HG03469 (cell line): ENCODE measurements around the gene PDCD10.

Experiments
- ATAC-seq: cut with Tn5 transposase; IDR thresholded peaks from one replicate; pipeline ENCODE4 v1.9.1; 2021; ENCODE audit warnings: mild to moderate bottlenecking, moderate library complexity, moderate number of reproducible peaks; ENCODE audit not compliant: unreplicated experiment

The PDCD10 gene

GRCh38 chr3:167734498-167735232 is at the start of gene PDCD10:
Gene PDCD10, minus strand, starts transcription at chr3:167734892. Its CDS starts 14,735 bp downstream, at chr3:167720157.
- peak; percentile 88 for ATAC-seq

- ATAC-seq: no peak
These were observed 49.1 kb upstream of the PDCD10 start for GRCh38 chr3:167783781-167784180.

DNA sequence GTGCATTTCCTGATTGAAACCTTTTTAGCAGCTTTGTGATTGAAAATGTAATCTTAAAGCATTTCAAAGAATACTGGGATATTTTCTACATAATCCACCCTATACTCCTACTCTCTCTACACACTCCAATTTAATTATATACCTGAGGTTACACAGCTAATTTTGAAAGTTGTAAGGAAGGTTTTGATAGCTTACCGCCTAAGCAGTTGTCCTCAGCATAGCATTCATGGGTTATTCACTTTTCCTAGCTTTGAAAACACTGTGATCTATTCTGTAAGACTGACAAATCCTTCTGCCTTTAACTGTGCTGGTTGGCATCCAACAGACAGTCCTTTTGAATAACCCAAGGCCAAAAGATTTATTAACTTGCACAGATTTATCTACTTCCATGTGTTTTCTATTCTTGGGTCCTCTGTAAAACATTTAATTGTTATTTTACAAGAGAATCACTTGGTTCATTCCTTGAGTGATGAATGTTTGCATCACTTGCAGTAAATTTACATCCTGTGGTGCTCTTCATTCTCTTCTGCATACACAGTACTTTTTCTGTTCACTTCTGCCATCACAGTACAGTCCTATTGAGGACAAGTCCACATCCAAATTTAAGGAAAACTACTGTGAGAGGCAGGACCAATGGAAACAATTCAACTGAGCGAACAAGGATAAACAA is 45.7 kb upstream of the PDCD10 start:
- no peak for ATAC-seq

DNA sequence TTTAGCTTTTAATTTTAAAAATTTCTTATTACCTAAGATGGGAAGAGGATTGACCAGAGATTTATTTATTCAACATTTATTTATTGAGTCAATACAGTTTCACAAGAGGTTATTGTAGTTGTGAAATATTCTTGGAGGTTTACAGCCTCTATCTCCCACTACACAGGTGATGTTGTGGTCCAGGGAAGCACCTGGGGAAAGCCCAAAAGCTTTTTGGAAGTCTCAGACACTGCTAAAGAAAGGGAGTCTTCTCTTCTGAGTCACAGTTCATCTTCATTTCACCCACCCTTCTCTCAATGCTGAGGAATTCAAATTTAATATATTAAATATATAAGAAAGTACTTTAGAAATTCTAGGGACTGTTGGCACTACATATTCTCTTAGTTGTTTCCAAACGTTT is 42.7 kb upstream of the PDCD10 start:
- ATAC-seq: no peak

- ATAC-seq: no peak
These were observed 41.5 kb upstream of the PDCD10 start for GRCh38 chr3:167776066-167776685.

DNA sequence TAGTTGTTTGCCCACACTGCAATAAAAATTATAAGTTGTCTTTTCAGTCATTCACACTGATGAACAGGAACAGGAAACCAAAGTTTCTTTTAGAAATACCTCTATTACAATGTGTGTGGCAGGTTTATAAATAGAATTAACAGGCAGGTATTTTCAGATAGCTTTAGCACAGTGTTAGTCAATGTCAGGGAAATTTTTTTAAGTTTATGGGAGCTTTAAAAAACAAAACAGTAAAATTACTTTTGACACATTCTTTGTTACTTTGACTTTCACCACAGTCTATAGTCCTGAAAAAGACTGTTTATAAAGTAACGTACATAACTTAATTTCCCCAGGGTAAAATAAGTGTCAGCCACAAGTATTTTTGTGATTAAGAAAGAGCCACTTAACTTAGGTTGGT is 38.9 kb upstream of the PDCD10 start:
- ATAC-seq: peak; percentile 81

DNA sequence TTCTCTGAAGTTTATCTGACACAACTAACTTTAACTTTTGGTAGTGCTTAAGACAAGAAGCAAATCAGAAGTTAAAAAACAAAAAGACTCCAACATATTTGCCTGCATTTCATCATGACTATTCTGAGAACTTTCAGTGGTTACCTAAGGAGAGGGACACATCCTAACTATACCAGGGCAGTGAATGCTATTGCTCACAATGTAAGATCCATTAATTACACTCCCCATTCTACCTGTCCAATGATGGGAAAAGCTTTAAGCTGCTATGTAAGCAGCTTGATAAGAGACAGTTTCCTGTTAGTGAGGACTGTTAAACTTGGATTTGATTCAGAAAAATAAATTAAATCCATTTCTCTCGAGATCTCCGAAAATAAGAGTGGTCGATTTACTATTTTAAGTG is 38.3 kb upstream of the PDCD10 start:
- peak; percentile 18 for ATAC-seq

GRCh38 chr3:167762296-167762695 is 27.6 kb upstream of the PDCD10 start:
- peak; percentile 51 for ATAC-seq

- no peak for ATAC-seq
These were observed 26.6 kb upstream of the PDCD10 start for GRCh38 chr3:167761302-167761701.

DNA sequence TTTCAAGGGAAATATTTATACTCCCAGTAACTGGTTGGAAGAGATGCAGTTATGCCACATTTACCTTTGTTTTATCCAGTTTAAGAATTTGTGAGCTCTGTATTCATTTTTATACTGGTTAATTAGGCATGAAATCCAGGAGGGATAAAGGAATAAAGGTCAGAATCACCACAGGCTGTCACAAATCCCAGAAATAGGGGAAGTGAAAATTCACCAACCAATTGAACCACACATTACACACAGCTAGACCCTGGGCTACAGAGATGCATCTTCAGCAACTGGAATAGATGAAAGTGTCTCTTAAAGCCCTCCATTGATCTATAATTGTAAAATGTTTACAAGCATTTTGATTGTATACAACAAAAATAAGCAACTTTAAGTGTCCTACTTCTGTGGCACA is 19.4 kb upstream of the PDCD10 start:
- ATAC-seq: no peak

GRCh38 chr3:167750272-167750971 is 15.7 kb upstream of the PDCD10 start:
- ATAC-seq: peak; percentile 99

DNA sequence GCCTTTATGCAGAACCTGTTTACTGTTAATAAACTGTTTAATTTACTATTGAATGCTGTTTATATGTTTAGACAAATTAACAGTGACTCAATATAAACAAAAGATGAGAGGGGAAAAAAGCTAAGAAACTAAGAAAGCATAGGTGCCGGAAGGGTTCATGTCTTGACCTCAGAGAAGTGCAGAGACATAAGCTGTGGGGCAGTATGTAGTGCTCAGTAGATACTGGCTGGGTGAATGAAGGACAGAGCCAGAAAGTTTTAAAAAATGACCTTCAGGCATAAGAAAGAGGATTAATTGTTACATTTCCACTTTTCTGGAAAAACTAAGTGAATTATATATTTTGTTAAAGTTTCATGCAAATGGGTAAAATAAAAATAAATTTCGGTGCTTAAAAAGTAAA is 15.0 kb upstream of the PDCD10 start:
- no peak for ATAC-seq

DNA sequence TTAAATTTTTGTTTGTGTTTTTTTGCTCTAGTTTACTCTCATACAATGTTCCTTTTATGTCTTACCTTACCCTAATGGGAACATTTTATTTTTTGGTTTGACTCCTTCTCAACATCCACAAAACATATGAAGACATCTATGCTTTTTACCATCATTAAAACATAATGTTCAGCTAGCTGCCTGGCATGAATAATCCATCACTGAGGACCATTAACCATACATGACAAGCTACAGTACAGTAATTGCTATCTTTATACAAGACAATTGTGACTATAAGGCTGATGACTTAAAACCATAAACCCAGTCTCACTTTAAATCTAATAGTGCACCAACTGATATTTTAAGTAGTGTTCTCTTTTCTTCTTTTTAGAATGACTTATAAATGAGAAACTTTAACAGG is 14.5 kb upstream of the PDCD10 start:
- ATAC-seq: no peak

DNA sequence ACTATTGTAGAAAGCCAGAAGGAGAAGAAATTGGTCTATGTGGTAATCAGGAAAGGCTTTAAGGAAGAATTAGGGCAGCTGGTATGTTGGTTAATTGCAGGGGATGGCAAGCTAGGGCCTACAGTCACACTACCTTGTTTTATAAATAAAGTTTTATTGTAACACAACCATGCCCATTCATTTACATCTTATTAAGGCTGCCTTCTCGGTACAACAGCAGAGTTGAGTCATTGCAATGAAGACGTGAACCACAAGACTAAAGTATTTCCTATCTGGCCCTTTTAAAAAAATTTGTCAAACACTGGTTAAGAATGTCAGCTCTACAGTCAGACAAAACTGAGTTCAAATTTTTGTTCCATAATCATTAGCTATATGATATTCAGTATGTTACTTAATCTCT is 9.1 kb upstream of the PDCD10 start:
- no peak for ATAC-seq

GRCh38 chr3:167742338-167742737 is 7.6 kb upstream of the PDCD10 start:
- no peak for ATAC-seq

GRCh38 chr3:167740961-167741587 is 6.4 kb upstream of the PDCD10 start:
- peak; percentile 90 for ATAC-seq

- ATAC-seq: no peak
These were observed 4.6 kb upstream of the PDCD10 start for GRCh38 chr3:167739190-167739810.

GRCh38 chr3:167738037-167738436 is 3.3 kb upstream of the PDCD10 start:
- no peak for ATAC-seq

GRCh38 chr3:167736997-167737396 is 2.3 kb upstream of the PDCD10 start:
- ATAC-seq: no peak

DNA sequence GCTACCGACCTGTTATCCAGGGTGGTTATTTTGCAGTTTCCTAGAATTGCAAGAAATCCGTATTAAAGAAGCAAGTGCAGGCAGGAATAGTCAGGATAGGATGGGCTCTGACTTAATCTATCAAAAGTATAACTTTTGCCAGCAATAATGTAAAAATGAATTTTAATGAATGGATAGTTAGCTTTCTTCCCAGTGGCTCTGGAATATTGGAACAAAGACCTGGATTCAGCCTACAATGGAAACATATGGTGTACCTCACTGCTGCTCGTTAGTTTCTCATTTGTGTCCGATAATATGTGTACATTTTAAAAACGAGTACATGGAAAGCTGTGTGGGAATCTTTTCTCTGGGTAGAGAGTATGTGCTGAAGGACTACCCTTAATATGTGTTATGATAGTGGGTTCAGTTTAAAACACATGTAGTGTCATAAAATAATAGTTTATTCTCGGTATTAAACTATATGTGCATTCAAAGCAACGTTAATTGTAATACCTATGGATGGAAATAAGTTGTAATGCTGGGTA is 1.6 kb upstream of the PDCD10 start:
- no peak for ATAC-seq
